Activated CD4-positive, alpha-beta memory T cell treated with anti-CD3 and anti-CD28 coated beads for 36 hours (primary cell): Measurements from ENCODE around the gene VPS52. TPM values are rescaled to one million over a fixed set of nuclear protein-coding genes. Genes with fewer than 3 reads are reported as not detected.
"Not testable (repeated sequence)": the region's sequence is repeated elsewhere in the genome, so short reads cannot be mapped to it uniquely, and the experiment has no call there.

Experiments used
- CTCF ChIA-PET: fragments of 350-600 bp; sonication (Branson Sonifier 250); formaldehyde crosslinking; loops from one replicate; lab custom pipeline; 2021; ENCODE audit warnings: antibody characterized with exemption, inconsistent platforms; lab: Charles Lee
- POLR2A ChIA-PET: fragments of 350-600 bp; sonication (Branson Sonifier 250); formaldehyde crosslinking; loops from one replicate; lab custom pipeline; 2021; ENCODE audit warnings: antibody characterized with exemption; lab: Charles Lee
- DNase-seq: peaks from one replicate; pipeline ENCODE4 v3.0.0-alpha.2; 2020
- H3K27ac Mint-ChIP-seq: one replicate; pipeline ENCODE4 v1.8.0; 2021; ENCODE audit warnings: mixed read lengths
- H3K27me3 Mint-ChIP-seq: one replicate; pipeline ENCODE4 v1.8.0; 2021; ENCODE audit warnings: mixed read lengths
- H3K36me3 Mint-ChIP-seq: one replicate; pipeline ENCODE4 v1.8.0; 2021; ENCODE audit warnings: mixed read lengths
- H3K4me1 Mint-ChIP-seq: one replicate; pipeline ENCODE4 v1.8.0; 2021; ENCODE audit warnings: low read depth, mixed read lengths
- H3K4me3 Mint-ChIP-seq: one replicate; pipeline ENCODE4 v1.8.0; 2021; ENCODE audit warnings: mild to moderate bottlenecking, mixed read lengths
- H3K9me3 Mint-ChIP-seq: one replicate; pipeline ENCODE4 v1.8.0; 2021; ENCODE audit warnings: mixed read lengths
- intact Hi-C: fragments of 100-400 bp; cut with micrococcal nuclease; formaldehyde crosslinking; loops from one replicate; pipeline ENCODE4 v1.15.1; 2023
- total RNA-seq, 2 experiments: library from RNA; stranded (reverse); gene quantifications; one replicate each; pipeline ENCODE4 v1.2.3, GENCODE V29; 2021

VPS52 gene
- total RNA-seq, 2 experiments from 2014 or later = 32.7 to 33.7 TPM

- intact Hi-C loops = loop anchor here (10.0 kb wide), 1 partner anchor 296 kb away; no protein-coding TSS in a partner anchor
- Mint-ChIP-seq H3K9me3 (no peaks in the 10 kb centered on the region), H3K36me3 (peaks cover 34% of the 10 kb centered on the region), H3K27me3 (no peaks in the 10 kb centered on the region), H3K27ac (peak overlapping the region; percentile 62), H3K4me1 (peaks cover 37% of the 10 kb centered on the region), H3K4me3 (no peak overlapping the region)
- CTCF ChIA-PET = interaction anchor here (1.6 to 3.4 kb wide), 4 partner anchors 10 to 156 kb away, joined by 3 to 37 read pairs (median 20); partner anchors contain the start of genes PFDN6, RGL2 and WDR46
- DNase-seq = no peak
- POLR2A ChIA-PET = interaction anchor here (1.2 to 4.9 kb wide), 4 partner anchors 8 to 440 kb away, joined by 3 to 40 read pairs (median 14); partner anchors contain the start of genes PFDN6, RGL2, TAP2 and WDR46
These were observed 7.1 kb upstream of the VPS52 start for GRCh38 chr6:33278810-33279209.

GRCh38 chr6:33278392-33278741, 6.7 kb upstream of the VPS52 start:
- CTCF ChIA-PET = interaction anchor here (1.6 to 3.4 kb wide), 5 partner anchors 11 to 155 kb away, joined by 3 to 37 read pairs (median 17); partner anchors contain the start of genes PFDN6, RGL2 and WDR46

GRCh38 chr6:33277663-33278391, 6.2 kb upstream of the VPS52 start:
- ChIA-PET CTCF (interaction anchor here (0.6 to 3.4 kb wide), 15 partner anchors 11 to 1085 kb away, joined by 3 to 37 read pairs (median 5); partner anchors contain the start of genes PFDN6, RGL2, WDR46 and ZBTB22), POLR2A (interaction anchor here (0.5 to 4.9 kb wide), 19 partner anchors 9 to 439 kb away, joined by 3 to 40 read pairs (median 5); partner anchors contain the start of genes HSD17B8, PFDN6, RGL2 and TAP2)
- peaks cover 42% of the 10 kb centered on the region for H3K36me3 Mint-ChIP-seq
- H3K4me1 Mint-ChIP-seq = peaks cover 37% of the 10 kb centered on the region
- no peaks in the 10 kb centered on the region for H3K27me3 Mint-ChIP-seq
- intact Hi-C loops = loop anchor here (1.0 to 10.0 kb wide), 3 partner anchors 11 to 297 kb away; partner anchors contain the start of genes PFDN6 and WDR46
- peak overlapping the region; percentile 81 for H3K4me3 Mint-ChIP-seq
- no peaks in the 10 kb centered on the region for H3K9me3 Mint-ChIP-seq
- peak; percentile 50 for DNase-seq
- peak overlapping the region; percentile 92 for H3K27ac Mint-ChIP-seq

More at GRCh38 chr6:33278392-33278741, 6.7 kb upstream of the VPS52 start:
- intact Hi-C loops = loop anchor here (10.0 kb wide), 1 partner anchor 296 kb away; no protein-coding TSS in a partner anchor
- H3K4me1 Mint-ChIP-seq = peaks cover 37% of the 10 kb centered on the region
- no peak for DNase-seq
- peaks cover 38% of the 10 kb centered on the region for H3K36me3 Mint-ChIP-seq
- H3K9me3 Mint-ChIP-seq = no peaks in the 10 kb centered on the region
- no peaks in the 10 kb centered on the region for H3K27me3 Mint-ChIP-seq
- POLR2A ChIA-PET = interaction anchor here (1.2 to 4.9 kb wide), 4 partner anchors 9 to 440 kb away, joined by 3 to 40 read pairs (median 14); partner anchors contain the start of genes PFDN6, RGL2, TAP2 and WDR46
- peak overlapping the region; percentile 12 for H3K4me3 Mint-ChIP-seq
- peak overlapping the region; percentile 62 for H3K27ac Mint-ChIP-seq

- peaks cover 50% of the 10 kb centered on the region for H3K36me3 Mint-ChIP-seq
- peak within 1 kb of the TSS; percentile 92 for H3K27ac Mint-ChIP-seq
- DNase-seq = peak; percentile 85
- intact Hi-C loops = loop anchor here (1.0 to 10.0 kb wide), 3 partner anchors 12 to 298 kb away; partner anchors contain the start of genes PFDN6 and WDR46
- CTCF ChIA-PET = interaction anchor here (0.6 to 3.4 kb wide), 17 partner anchors 12 to 1084 kb away, joined by 3 to 37 read pairs (median 5); partner anchors contain the start of genes PFDN6, RGL2, WDR46 and ZBTB22
- POLR2A ChIA-PET = interaction anchor here (0.5 to 4.9 kb wide), 18 partner anchors 10 to 306 kb away, joined by 3 to 40 read pairs (median 5); partner anchors contain the start of genes BAK1, HSD17B8, PFDN6 and RGL2
- peaks cover 37% of the 10 kb centered on the region for H3K4me1 Mint-ChIP-seq
- peak within 1 kb of the TSS; percentile 94 for H3K4me3 Mint-ChIP-seq
- no peaks in the 10 kb centered on the region for H3K27me3 Mint-ChIP-seq
- no peaks in the 10 kb centered on the region for H3K9me3 Mint-ChIP-seq
These were observed 5.4 kb upstream of the VPS52 start, which contains the start of gene B3GALT4 for GRCh38 chr6:33276864-33277662. Gene B3GALT4, plus strand, starts transcription at chr6:33277123. Its CDS starts 297 bp downstream, at chr6:33277420.

GRCh38 chr6:33276581-33276863, 4.8 kb upstream of the VPS52 start:
- H3K36me3 Mint-ChIP-seq = peaks cover 53% of the 10 kb centered on the region
- peak overlapping the region; percentile 94 for H3K4me3 Mint-ChIP-seq
- no peaks in the 10 kb centered on the region for H3K9me3 Mint-ChIP-seq
- DNase-seq = no peak
- ChIA-PET POLR2A (interaction anchor here (1.2 to 4.9 kb wide), 12 partner anchors 13 to 306 kb away, joined by 3 to 40 read pairs (median 6); partner anchors contain the start of genes BAK1, PFDN6, RGL2 and TAPBP), CTCF (interaction anchor here (0.9 to 3.4 kb wide), 11 partner anchors 13 to 150 kb away, joined by 3 to 37 read pairs (median 6); partner anchors contain the start of genes PFDN6, RGL2, WDR46 and ZBTB22)
- peaks cover 37% of the 10 kb centered on the region for H3K4me1 Mint-ChIP-seq
- intact Hi-C loops = loop anchor here (2.0 to 10.0 kb wide), 2 partner anchors 36 to 298 kb away; no protein-coding TSS in a partner anchor
- no peaks in the 10 kb centered on the region for H3K27me3 Mint-ChIP-seq
- peak overlapping the region; percentile 91 for H3K27ac Mint-ChIP-seq

GRCh38 chr6:33275795-33276580, 4.3 kb upstream of the VPS52 start:
- H3K9me3 Mint-ChIP-seq = not testable (repeated sequence)
- intact Hi-C loops = loop anchor here (2.0 to 10.0 kb wide), 2 partner anchors 37 to 299 kb away; no protein-coding TSS in a partner anchor

GRCh38 chr6:33273924-33274902, 2.5 kb upstream of the VPS52 start:
- CTCF ChIA-PET = interaction anchor here (1.3 kb wide), 1 partner anchor 25 kb away, joined by 3 read pairs; no protein-coding TSS in a partner anchor
- peak overlapping the region; percentile 98 for H3K27ac Mint-ChIP-seq
- no peaks in the 10 kb centered on the region for H3K27me3 Mint-ChIP-seq
- no peak for DNase-seq
- no peaks in the 10 kb centered on the region for H3K9me3 Mint-ChIP-seq
- POLR2A ChIA-PET = interaction anchor here (1.0 to 4.9 kb wide), 3 partner anchors 15 to 302 kb away, joined by 4 to 40 read pairs (median 7); partner anchors contain the start of genes PFDN6 and WDR46
- H3K4me1 Mint-ChIP-seq = peaks cover 53% of the 10 kb centered on the region
- intact Hi-C loops = loop anchor here (2.0 to 10.0 kb wide), 4 partner anchors 145 to 429 kb away; partner anchors contain the start of genes CUTA and PSMB8
- peaks cover 53% of the 10 kb centered on the region for H3K36me3 Mint-ChIP-seq
- peak overlapping the region; percentile 94 for H3K4me3 Mint-ChIP-seq

More at GRCh38 chr6:33275795-33276580, 4.3 kb upstream of the VPS52 start:
- peaks cover 39% of the 10 kb centered on the region for H3K4me1 Mint-ChIP-seq
- H3K27me3 Mint-ChIP-seq, DNase-seq: not testable (repeated sequence)
- H3K27ac Mint-ChIP-seq = peak overlapping the region; percentile 91
- H3K36me3 Mint-ChIP-seq = peaks cover 53% of the 10 kb centered on the region
- peak overlapping the region; percentile 94 for H3K4me3 Mint-ChIP-seq
- POLR2A ChIA-PET = interaction anchor here (1.2 to 4.9 kb wide), 7 partner anchors 14 to 304 kb away, joined by 3 to 40 read pairs (median 7); partner anchors contain the start of genes BAK1, PFDN6, RGL2 and WDR46
- CTCF ChIA-PET = interaction anchor here (0.9 to 3.4 kb wide), 6 partner anchors 13 to 151 kb away, joined by 3 to 37 read pairs (median 13); partner anchors contain the start of genes PFDN6, RGL2 and WDR46

- CTCF ChIA-PET = interaction anchor here (2.1 to 4.2 kb wide), 2 partner anchors 24 to 68 kb away, joined by 6 to 21 read pairs; partner anchors contain the start of gene HSD17B8
These were observed 1.6 kb upstream of the VPS52 start for GRCh38 chr6:33273129-33273923.

More at GRCh38 chr6:33273129-33273923, 1.6 kb upstream of the VPS52 start:
- no peak for DNase-seq
- POLR2A ChIA-PET = interaction anchor here (0.6 to 2.9 kb wide), 4 partner anchors 16 to 301 kb away, joined by 3 to 24 read pairs (median 10); partner anchors contain the start of genes PFDN6 and WDR46
- Mint-ChIP-seq H3K4me3 (peak overlapping the region; percentile 94), H3K27me3 (no peaks in the 10 kb centered on the region), H3K4me1 (peaks cover 51% of the 10 kb centered on the region), H3K27ac (peak overlapping the region; percentile 98), H3K36me3 (peaks cover 59% of the 10 kb centered on the region), H3K9me3 (no peaks in the 10 kb centered on the region)
- intact Hi-C loops = loop anchor here (2.0 to 10.0 kb wide), 4 partner anchors 145 to 429 kb away; partner anchors contain the start of genes CUTA and PSMB8
